ENCODE results near the gene SOX6. TPM values are rescaled to one million over a fixed set of nuclear protein-coding genes. Genes with fewer than 3 reads are reported as not detected.
"Not testable (repeated sequence)": the region's sequence is repeated elsewhere in the genome, so short reads cannot be mapped to it uniquely, and the experiment has no call there.

Gene SOX6
- total RNA-seq, 2 experiments from 2014 or later = not detected

DNA sequence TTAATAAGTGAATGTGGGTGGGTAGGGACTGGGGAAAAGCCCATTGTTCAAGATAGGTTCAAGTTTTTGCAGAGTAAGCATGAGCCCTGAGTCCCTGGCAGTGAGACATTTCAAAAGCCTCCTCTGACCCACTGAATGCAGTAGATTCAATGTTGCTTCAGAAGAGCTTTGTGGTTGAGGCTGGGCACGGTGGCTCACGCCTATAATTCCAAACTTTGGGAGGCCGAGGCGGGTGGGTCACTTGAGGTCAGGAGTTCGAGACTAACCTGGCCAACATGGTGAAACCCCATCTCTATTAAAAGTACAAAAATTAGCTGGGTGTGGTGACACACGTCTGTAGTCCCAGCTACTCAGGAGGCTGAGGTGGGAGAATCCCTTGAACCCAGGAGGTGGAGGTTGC, 433.6 kb downstream of the SOX6 start:
- CTCF ChIA-PET, POLR2A ChIA-PET: not testable (repeated sequence)

DNA sequence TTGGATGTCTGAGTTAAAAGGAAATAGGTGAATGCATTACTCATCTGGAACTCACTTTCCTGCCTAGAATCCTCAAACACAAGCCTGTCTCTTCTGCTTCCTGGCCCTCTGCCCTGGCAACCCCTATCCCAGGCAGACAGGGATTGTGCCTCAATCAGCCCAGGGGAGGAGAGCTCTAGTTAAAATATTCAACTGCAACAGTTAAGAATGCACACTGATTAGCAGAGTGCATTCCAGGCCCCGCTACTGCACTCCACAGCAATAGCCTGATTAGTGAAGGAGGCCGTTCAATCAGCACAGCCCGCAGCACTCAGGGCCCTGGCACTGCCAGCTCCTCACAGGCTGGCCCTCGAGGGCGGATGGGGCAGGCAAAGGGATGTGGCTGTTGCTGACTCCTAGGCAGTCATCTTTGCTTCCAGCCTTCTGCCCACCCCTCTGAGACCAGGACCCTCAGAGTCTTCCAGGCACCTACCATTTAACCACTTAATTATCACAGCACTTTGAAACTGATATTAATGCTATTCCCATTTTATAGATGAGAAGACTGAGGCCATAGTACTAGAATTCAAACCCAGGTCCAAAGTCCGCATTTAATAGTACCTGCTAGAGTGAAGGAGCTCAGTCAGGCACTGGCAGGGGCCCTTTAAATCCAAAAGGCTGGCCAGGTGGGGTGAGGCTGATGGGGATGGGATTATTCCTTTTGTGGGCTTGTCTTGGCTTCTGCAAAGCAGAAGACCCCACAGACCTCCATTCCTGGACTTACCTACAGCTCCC, 435.3 kb downstream of the SOX6 start:
- CTCF ChIA-PET = no interaction called here
- POLR2A ChIA-PET = no interaction called here

DNA sequence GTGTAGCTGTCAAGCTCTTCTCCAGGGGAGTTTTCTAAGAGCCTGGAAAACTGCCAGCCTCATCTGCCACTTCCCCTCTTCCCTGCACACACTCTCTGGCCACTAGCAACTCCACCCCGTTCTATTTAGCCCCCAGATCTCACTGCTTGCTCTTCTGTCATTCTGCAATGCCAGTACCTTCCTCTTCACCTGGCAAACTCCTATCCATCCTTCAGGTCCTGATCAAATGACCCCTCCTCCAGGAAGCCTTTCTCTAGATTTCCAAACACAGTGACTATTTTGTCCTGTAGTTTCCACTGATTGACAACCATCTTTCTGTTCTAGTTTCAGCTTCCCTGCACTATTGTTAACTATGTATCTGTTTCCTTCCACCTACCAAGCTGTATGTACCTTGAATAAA, 437.7 kb downstream of the SOX6 start:
- POLR2A ChIA-PET = no interaction called here
- CTCF ChIA-PET = no interaction called here

DNA sequence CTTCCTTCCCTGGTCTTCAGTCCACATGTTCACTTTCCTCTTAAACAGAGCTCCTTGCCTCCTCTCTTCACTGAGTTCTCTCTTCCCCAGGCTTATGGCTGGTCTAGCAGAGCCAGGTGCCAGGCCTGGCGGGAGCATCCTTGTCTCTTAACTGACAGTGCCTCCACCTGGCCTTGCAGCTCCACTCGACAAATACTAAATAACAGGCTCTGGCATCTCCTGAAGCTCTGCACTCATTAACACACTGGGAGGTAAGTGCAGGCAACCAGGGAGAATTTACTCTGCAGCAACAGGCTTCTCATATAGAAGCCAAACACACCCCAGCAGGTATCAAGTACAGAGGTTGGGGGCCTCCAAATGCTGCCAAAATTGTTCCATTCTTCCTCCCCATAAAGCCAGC, 438.1 kb downstream of the SOX6 start:
- ChIA-PET CTCF (no interaction called here), POLR2A (no interaction called here)
